ES-I3 (cell line): ENCODE measurements around the gene STOX1.
A peak's percentile ranks its signal among the peaks of the same experiment; 100 is the strongest.
"Not testable (repeated sequence)": the region's sequence is repeated elsewhere in the genome, so short reads cannot be mapped to it uniquely, and the experiment has no call there.

ENCODE experiments used
- H3K36me3 ChIP-seq: 2 replicates; pipeline ENCODE4 v1.6.1; 2013; ENCODE audit warnings: mild to moderate bottlenecking, low read length, control low read depth, moderate library complexity; ENCODE audit not compliant: insufficient read depth
- H3K4me1 ChIP-seq: 2 replicates; pipeline ENCODE4 v1.6.1; 2013; ENCODE audit warnings: mild to moderate bottlenecking, control low read depth, low read length; ENCODE audit not compliant: insufficient read depth
- H3K9ac ChIP-seq: 2 replicates; pipeline ENCODE4 v1.6.1; 2013; ENCODE audit warnings: low read depth, mild to moderate bottlenecking, low read length, moderate library complexity
- H3K9me3 ChIP-seq: 2 replicates; pipeline ENCODE4 v1.6.1; 2013; ENCODE audit warnings: mild to moderate bottlenecking, low read length, moderate library complexity; ENCODE audit not compliant: control insufficient read depth, insufficient read depth

The STOX1 gene

GRCh38 chr10:68895041-68895440, 67.7 kb downstream of the STOX1 start:
- Histone ChIP-seq H3K9ac (no peak overlapping the region), H3K36me3 (no peaks in the 10 kb centered on the region), H3K9me3 (no peaks in the 10 kb centered on the region), H3K4me1 (no peaks in the 10 kb centered on the region)

GRCh38 chr10:68897336-68897741, 70.0 kb downstream of the STOX1 start:
- Histone ChIP-seq H3K36me3 (no peaks in the 10 kb centered on the region), H3K4me1 (no peaks in the 10 kb centered on the region), H3K9ac (no peak overlapping the region), H3K9me3 (no peaks in the 10 kb centered on the region)

GRCh38 chr10:68899186-68899745, 71.9 kb downstream of the STOX1 start:
- H3K9ac ChIP-seq, result no peak overlapping the region
- H3K9me3 ChIP-seq, result no peaks in the 10 kb centered on the region
- no peaks in the 10 kb centered on the region for H3K4me1 ChIP-seq
- H3K36me3 ChIP-seq, result no peaks in the 10 kb centered on the region

- Histone ChIP-seq H3K9me3 (no peaks in the 10 kb centered on the region), H3K4me1 (no peaks in the 10 kb centered on the region), H3K36me3 (no peaks in the 10 kb centered on the region), H3K9ac (peak overlapping the region; percentile 85)
These were observed 73.2 kb downstream of the STOX1 start for GRCh38 chr10:68900427-68901104.

GRCh38 chr10:68901105-68901927, 74.0 kb downstream of the STOX1 start, which contains the start of gene DDX50:
Gene DDX50 (plus strand): TSS chr10:68901315. CDS start chr10:68901385, 70 bp downstream.
- Histone ChIP-seq H3K9ac (peak within 1 kb of the TSS; percentile 85), H3K36me3 (no peaks in the 10 kb centered on the region), H3K9me3 (no peaks in the 10 kb centered on the region), H3K4me1 (no peaks in the 10 kb centered on the region)

GRCh38 chr10:68902382-68902781, 75.1 kb downstream of the STOX1 start:
- Histone ChIP-seq H3K9me3 (no peaks in the 10 kb centered on the region), H3K36me3 (no peaks in the 10 kb centered on the region), H3K9ac (peak overlapping the region; percentile 85; the same call in 1 of the 2 replicates), H3K4me1 (no peaks in the 10 kb centered on the region)

DNA sequence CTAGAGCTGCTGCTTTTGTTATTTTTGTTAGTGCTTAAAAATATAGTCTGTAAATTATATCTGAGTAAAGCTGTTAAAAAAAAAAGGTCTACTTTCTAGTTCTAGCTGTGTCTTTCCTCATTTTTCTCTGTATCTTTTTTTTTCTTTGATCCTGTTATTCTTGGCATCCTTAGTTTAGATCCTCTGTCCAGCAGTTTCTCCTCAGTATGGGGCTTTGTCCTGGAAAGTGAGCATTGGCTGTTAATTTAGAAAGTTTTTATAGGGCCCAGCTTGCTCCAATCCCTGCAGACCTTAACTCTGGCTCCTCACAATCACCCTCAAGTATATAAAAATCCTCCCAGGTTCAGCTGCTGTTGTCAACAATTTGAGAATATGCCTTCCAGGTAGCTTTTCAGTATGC, 97.3 kb downstream of the STOX1 start:
- no peaks in the 10 kb centered on the region for H3K4me1 ChIP-seq
- H3K9ac ChIP-seq, result no peak overlapping the region
- H3K36me3 ChIP-seq, result peaks cover 5% of the 10 kb centered on the region; the same call in 1 of the 2 replicates
- H3K9me3 ChIP-seq, result no peaks in the 10 kb centered on the region

- H3K4me1 ChIP-seq, result no peaks in the 10 kb centered on the region
- H3K9ac ChIP-seq, result no peak overlapping the region
- no peaks in the 10 kb centered on the region for H3K9me3 ChIP-seq
- H3K36me3 ChIP-seq, result no peaks in the 10 kb centered on the region
These were observed 98.2 kb downstream of the STOX1 start for GRCh38 chr10:68925489-68925888.

DNA sequence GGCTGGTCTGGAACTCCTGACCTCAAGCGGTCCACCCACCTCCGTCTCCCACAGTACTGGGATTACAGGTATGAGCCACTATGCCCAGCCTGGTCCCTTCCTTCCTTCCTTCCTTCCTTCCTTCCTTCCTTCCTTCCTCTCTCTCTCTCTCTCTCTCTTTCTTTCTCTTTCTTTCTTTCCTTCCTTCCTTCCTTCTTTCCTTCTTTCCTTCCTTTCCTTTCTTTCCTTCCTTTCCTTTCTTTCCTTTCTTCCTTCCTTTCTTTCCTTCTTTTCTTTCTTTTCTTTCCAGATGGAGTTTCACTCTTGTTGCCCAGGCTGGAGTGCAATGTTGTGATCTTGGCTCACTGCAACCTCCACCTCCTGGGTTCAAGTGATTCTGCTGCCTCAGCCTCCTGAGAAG, 101.8 kb downstream of the STOX1 start:
- H3K4me1 ChIP-seq, H3K9ac ChIP-seq, H3K9me3 ChIP-seq, H3K36me3 ChIP-seq: not testable (repeated sequence)

DNA sequence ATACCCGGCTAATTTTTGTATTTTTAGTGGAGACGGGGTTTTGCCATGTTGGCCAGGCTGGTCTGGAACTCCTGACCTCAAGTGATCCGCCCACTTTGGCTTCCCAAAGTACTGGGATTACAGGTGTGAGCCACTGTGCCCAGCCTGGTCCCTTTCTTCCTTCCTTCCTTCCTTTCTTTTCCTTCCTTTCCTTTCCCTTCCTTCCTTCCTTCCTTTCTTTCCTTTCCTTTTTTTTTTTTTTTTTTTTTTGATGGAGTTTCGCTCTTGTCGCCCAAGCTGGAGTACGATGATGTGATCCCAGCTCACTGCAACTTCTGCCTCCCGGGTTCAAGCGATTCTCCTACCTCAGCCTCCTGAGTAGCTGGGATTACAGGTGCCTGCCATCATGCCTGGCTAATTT, 102.6 kb downstream of the STOX1 start:
- H3K9ac ChIP-seq, H3K9me3 ChIP-seq, H3K4me1 ChIP-seq, H3K36me3 ChIP-seq: not testable (repeated sequence)

DNA sequence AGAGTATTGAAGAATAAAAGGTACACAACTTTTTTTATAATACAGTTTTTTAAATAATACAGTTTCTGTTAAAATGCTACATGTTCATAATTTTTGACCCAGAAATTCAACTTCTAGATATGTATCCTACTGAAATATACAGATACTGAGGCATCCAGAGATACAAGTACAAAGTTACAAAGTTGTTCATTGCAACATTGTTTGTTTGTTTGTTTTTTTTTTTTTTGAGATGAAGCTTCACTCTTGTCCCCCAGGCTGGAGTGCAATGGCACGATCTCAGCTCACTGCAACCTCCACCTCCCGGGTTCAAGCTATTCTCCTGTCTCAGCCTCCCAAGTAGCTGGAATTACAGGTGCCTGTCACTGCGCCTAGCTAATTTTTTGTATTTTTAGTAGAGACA, 105.5 kb downstream of the STOX1 start:
- not testable (repeated sequence) for H3K9me3 ChIP-seq, H3K36me3 ChIP-seq, H3K9ac ChIP-seq, H3K4me1 ChIP-seq

- H3K9ac ChIP-seq, result no peak overlapping the region
- no peaks in the 10 kb centered on the region for H3K4me1 ChIP-seq
- H3K36me3 ChIP-seq, result peaks cover 13% of the 10 kb centered on the region
- no peaks in the 10 kb centered on the region for H3K9me3 ChIP-seq
These were observed 107.7 kb downstream of the STOX1 start for GRCh38 chr10:68934994-68935393.

GRCh38 chr10:68938117-68938516, 110.8 kb downstream of the STOX1 start:
- H3K4me1 ChIP-seq, result no peaks in the 10 kb centered on the region
- no peaks in the 10 kb centered on the region for H3K9me3 ChIP-seq
- peaks cover 8% of the 10 kb centered on the region for H3K36me3 ChIP-seq
- H3K9ac ChIP-seq, result no peak overlapping the region

DNA sequence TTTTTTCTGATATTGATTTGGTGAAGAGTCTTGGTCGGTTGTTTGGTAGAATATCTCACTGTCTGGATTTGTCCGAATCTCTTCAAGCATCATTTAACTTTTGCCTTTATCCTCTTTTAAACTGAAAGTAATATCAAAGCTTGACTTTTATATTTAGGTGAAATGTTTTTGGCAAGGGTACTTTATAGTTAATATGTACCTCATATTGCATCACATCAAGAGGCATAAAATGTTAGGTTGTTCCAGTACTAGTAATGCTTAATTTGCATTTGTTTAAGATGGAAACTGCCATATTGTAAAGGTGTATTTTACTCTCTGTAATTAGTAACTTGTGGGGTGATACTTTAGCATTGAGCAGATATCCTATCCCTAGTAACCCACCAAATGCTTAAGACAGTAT, 111.6 kb downstream of the STOX1 start:
- Histone ChIP-seq H3K9ac (no peak overlapping the region), H3K9me3 (no peaks in the 10 kb centered on the region), H3K4me1 (no peaks in the 10 kb centered on the region), H3K36me3 (peaks cover 8% of the 10 kb centered on the region)

DNA sequence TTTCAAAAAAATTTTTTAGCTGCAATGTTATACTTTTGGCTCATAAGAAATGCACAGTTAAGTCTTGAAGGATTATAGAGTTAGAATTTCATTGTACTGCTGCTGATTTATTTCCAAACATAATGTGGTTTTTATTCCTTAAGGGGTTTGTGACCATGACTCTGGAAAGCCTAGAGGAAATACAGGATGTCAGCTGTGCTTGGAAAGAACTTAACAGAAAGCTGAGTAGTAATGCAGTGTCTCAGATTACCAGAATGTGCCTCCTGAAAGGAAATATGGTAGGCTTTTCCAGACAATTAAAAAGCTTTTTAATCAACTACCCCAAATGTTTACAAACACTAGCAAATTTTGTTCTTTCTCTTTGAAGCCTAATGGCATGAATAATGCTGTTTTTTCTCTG, 113.6 kb downstream of the STOX1 start:
- not testable (repeated sequence) for H3K9ac ChIP-seq, H3K36me3 ChIP-seq, H3K9me3 ChIP-seq, H3K4me1 ChIP-seq
